Neutrophil (primary cell): ENCODE measurements around the gene TOR3A.

Source experiments
- H3K27ac ChIP-seq: fragments of 200-600 bp; sonication (generic); 2 replicates; pipeline ENCODE4 v1.5.1; 2016; ENCODE audit warnings: mild to moderate bottlenecking, moderate library complexity
- H3K27me3 ChIP-seq: fragments of 200-600 bp; sonication (generic); 2 replicates; pipeline ENCODE4 v1.6.0; 2016; ENCODE audit warnings: mild to moderate bottlenecking
- H3K36me3 ChIP-seq: fragments of 200-600 bp; sonication (generic); 2 replicates; pipeline ENCODE4 v1.5.1; 2017
- H3K4me1 ChIP-seq, 2 experiments: fragments of 200-600 bp in 1 of 2; sonication (generic) in 1 of 2; 1 replicate in 1 of 2; 2 replicates in 1 of 2; pipeline versions ENCODE4 v1.5.1 to v1.6.1; 2013 to 2016; ENCODE audit warnings: low read depth in 1 of 2, low read length in 1 of 2, mild to moderate bottlenecking in 1 of 2, moderate library complexity in 1 of 2; ENCODE audit not compliant: control insufficient read depth in 1 of 2, insufficient read depth in 1 of 2
- H3K4me3 ChIP-seq, 2 experiments: fragments of 200-600 bp in 1 of 2; sonication (generic) in 1 of 2; 1 replicate in 1 of 2; 2 replicates in 1 of 2; pipeline ENCODE4 v1.5.1; 2013 to 2016; ENCODE audit warnings: low read depth in 1 of 2, low read length in 1 of 2, mild to moderate bottlenecking in 1 of 2, moderate library complexity in 1 of 2
- H3K9me3 ChIP-seq: fragments of 200-600 bp; sonication (generic); 2 replicates; pipeline ENCODE4 v1.5.1; 2016
- TF ChIP-seq, protein P1 (sequence below): fragments of 200-600 bp; sonication (generic); IDR thresholded peaks from 2 replicates; pipeline ENCODE4 v1.5.1; 2016; ENCODE audit warnings: antibody characterized with exemption

Gene TOR3A

DNA sequence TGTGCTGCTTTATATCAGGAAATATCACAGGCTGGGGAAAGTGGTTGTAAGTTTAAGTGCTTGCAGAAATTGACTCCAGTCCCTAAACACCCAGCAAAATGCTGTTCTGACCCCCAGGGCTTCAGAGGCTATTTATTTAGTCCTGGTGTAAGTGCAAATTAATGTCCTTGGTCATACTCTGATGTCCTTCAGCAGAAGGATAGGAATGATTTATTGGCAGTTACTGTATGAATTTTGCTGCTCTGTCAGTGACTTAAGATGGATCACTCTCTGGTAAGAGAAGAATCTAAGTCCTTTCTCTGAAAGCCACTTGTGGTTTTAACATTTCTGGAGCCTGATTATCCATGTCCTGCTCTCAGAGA lies 34.3 kb upstream of the TOR3A start:
- Histone ChIP-seq H3K4me3 (no peak overlapping the region), H3K27ac (no peak overlapping the region), H3K36me3 (peaks cover 3% of the 10 kb centered on the region), H3K27me3 (no peaks in the 10 kb centered on the region), H3K4me1 (peaks cover 2 to 3% of the 10 kb centered on the region in 2 experiments), H3K9me3 (no peaks in the 10 kb centered on the region)
- TF ChIP-seq, protein P1, sequence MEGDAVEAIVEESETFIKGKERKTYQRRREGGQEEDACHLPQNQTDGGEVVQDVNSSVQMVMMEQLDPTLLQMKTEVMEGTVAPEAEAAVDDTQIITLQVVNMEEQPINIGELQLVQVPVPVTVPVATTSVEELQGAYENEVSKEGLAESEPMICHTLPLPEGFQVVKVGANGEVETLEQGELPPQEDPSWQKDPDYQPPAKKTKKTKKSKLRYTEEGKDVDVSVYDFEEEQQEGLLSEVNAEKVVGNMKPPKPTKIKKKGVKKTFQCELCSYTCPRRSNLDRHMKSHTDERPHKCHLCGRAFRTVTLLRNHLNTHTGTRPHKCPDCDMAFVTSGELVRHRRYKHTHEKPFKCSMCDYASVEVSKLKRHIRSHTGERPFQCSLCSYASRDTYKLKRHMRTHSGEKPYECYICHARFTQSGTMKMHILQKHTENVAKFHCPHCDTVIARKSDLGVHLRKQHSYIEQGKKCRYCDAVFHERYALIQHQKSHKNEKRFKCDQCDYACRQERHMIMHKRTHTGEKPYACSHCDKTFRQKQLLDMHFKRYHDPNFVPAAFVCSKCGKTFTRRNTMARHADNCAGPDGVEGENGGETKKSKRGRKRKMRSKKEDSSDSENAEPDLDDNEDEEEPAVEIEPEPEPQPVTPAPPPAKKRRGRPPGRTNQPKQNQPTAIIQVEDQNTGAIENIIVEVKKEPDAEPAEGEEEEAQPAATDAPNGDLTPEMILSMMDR, result no peak

DNA sequence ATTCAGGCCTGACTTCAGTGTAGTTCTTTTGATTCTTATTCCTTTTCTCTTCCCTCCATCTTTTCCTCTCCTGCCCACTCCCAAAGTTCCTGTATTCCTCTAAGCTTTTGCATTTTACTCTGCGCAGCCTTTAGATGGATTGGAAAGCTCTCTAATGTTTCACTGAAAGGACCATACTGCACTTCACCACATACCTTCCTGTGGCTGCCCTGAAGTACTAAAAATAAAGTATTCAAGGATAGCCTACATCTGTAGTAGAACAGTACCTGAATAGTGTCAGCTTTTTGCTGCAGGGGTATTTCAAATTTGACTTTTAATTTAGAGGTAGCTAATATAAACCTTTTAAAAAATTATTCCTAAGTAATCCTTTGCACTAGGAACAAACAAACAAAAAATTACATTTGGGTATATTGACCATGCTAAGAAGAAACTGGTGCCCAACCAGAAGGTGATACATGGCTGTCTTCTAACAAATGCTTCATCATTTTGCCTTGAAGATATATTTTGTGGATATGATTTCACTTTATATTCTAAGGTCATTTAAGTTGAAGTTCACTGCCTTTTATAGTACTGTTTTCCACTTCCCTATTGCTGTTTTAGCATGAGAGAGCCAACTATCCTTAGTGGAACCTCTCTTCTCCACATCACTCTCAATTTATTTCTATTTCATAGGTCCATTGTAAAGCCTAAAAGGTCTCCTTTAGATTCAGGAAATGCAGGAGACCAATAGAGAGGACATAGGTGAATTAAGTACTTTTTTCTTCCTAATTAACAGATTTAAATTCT lies 33.3 kb upstream of the TOR3A start:
- H3K4me1 ChIP-seq, result peaks cover 4 to 9% of the 10 kb centered on the region in 2 experiments
- no peak overlapping the region for H3K27ac ChIP-seq
- no peaks in the 10 kb centered on the region for H3K27me3 ChIP-seq
- no peak overlapping the region for H3K4me3 ChIP-seq
- H3K36me3 ChIP-seq, result peaks cover 3% of the 10 kb centered on the region
- TF ChIP-seq, protein P1, result no peak
- H3K9me3 ChIP-seq, result no peaks in the 10 kb centered on the region

DNA sequence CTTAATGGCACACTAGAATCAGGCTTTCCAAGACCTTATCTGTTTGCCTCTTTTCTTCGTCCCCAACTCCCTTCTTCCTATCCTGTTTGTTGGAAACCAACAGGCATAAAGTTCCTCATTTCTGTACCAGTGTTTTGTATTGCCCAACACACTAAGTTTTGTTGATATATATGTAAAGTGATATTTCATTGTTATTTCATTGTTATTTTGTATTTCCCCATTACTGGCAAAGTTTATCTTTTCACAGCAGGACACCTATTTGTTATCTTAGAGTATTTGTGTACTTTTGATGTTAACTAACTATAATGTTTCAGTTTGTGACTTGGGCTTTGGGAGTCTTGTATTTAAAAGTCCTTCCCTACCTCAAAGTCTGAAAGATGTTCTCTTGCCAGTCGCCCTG lies 29.1 kb upstream of the TOR3A start:
- peaks cover 14 to 24% of the 10 kb centered on the region in 2 experiments for H3K4me1 ChIP-seq
- peak overlapping the region; percentile 57 for H3K27ac ChIP-seq
- H3K27me3 ChIP-seq, result no peaks in the 10 kb centered on the region
- no peaks in the 10 kb centered on the region for H3K9me3 ChIP-seq
- no peak overlapping the region for H3K4me3 ChIP-seq
- TF ChIP-seq, protein P1, result no peak
- no peaks in the 10 kb centered on the region for H3K36me3 ChIP-seq

DNA sequence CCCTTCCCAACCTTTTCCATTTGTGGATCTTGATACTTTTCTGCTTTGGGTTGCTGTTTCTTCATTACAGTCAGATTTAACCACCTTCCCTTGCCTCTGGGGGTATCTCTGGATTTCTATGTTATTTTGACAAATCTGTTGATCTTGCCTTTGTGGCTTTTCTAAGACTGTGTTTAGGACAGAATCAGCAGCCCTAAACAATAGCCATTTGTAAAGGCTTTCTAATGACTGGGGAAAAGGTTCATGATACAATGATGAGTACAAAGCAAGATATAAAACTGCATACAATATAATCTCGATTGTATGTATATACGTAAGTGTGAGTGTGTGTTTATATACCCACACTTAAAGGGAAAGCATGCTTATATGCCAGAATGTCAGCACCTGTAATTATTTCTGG lies 28.4 kb upstream of the TOR3A start:
- TF ChIP-seq, protein P1, result no peak
- no peaks in the 10 kb centered on the region for H3K36me3 ChIP-seq
- peak overlapping the region; percentile 57 for H3K27ac ChIP-seq
- no peaks in the 10 kb centered on the region for H3K27me3 ChIP-seq
- H3K4me3 ChIP-seq, result no peak overlapping the region
- no peaks in the 10 kb centered on the region for H3K9me3 ChIP-seq
- H3K4me1 ChIP-seq, result peaks cover 14 to 24% of the 10 kb centered on the region in 2 experiments

DNA sequence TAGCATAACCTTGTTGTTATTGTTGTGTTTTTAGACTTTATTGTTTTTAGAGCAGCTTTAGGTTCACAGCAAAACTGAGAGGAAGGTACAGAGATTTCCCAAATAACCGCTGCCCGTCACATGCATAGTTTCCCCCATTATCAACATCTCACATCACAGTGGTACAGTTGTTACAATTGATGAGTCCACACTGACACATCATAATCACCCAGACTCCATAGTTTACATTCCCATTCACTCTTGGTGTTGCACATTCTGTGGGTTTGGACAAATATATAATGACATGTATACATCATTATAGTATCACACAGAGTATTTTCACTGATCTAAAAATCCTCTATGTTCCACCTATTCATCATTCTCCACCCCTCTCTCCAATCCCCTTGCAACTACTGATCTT lies 25.9 kb upstream of the TOR3A start:
- H3K4me3 ChIP-seq, result no peak overlapping the region
- H3K36me3 ChIP-seq, result no peaks in the 10 kb centered on the region
- H3K27ac ChIP-seq, result no peak overlapping the region
- TF ChIP-seq, protein P1, result no peak
- H3K4me1 ChIP-seq, result peaks cover 14 to 24% of the 10 kb centered on the region in 2 experiments
- H3K9me3 ChIP-seq, result no peaks in the 10 kb centered on the region
- no peaks in the 10 kb centered on the region for H3K27me3 ChIP-seq
